Measurements from ENCODE around the gene CCBE1.
A peak's percentile ranks its signal among the peaks of the same experiment; 100 is the strongest.

Gene CCBE1

DNA sequence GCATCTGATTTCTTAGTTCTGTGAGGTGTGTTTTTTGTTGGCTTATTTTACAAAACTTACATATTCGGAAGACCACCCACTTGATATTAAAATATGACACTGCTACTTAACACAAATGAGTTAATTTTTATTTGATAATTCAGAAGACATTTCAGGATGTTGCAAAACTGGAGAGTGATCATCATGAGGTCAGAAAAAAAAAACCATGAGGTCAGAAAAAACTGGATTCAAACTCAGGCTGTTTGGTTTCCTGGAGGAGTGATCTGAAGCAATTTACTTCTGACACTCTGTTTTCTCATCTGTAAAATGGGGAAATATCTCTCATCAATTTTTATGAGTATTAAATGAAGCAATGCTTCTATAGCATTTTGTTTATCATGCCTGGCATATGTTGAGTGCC lies 1.8 kb upstream of the CCBE1 start:
- H3K36me3 ChIP-seq (ENCODE audit: control insufficient read depth, insufficient read depth, low read length) = no peaks in the 10 kb centered on the region
- H3K9ac ChIP-seq (ENCODE audit: low read depth, low read length) = no peak overlapping the region
- H3K27me3 ChIP-seq (ENCODE audit: control insufficient read depth, insufficient read depth, low read length) = peaks cover 53% of the 10 kb centered on the region
- H3K27ac ChIP-seq (ENCODE audit: low read depth, low read length) = no peak overlapping the region
- no peak overlapping the region for H3K4me3 ChIP-seq (ENCODE audit: low read depth, low read length)
- peaks cover 28% of the 10 kb centered on the region for H3K4me1 ChIP-seq (ENCODE audit: control insufficient read depth, insufficient read depth, low read length)
- no peaks in the 10 kb centered on the region for H3K9me3 ChIP-seq (ENCODE audit: control insufficient read depth, insufficient read depth, low read length)

GRCh38 chr18:59696311-59697235 lies 650 bp downstream of the CCBE1 start:
- H3K9ac ChIP-seq (ENCODE audit: low read depth, low read length) = no peak overlapping the region
- peak overlapping the region; percentile 73 for H3K4me3 ChIP-seq (ENCODE audit: low read depth, low read length)
- H3K36me3 ChIP-seq (ENCODE audit: control insufficient read depth, insufficient read depth, low read length) = no peaks in the 10 kb centered on the region
- peaks cover 28% of the 10 kb centered on the region for H3K4me1 ChIP-seq (ENCODE audit: control insufficient read depth, insufficient read depth, low read length)
- no peak overlapping the region for H3K27ac ChIP-seq (ENCODE audit: low read depth, low read length)
- peaks cover 63% of the 10 kb centered on the region for H3K27me3 ChIP-seq (ENCODE audit: control insufficient read depth, insufficient read depth, low read length)
- H3K9me3 ChIP-seq (ENCODE audit: control insufficient read depth, insufficient read depth, low read length) = no peaks in the 10 kb centered on the region

DNA sequence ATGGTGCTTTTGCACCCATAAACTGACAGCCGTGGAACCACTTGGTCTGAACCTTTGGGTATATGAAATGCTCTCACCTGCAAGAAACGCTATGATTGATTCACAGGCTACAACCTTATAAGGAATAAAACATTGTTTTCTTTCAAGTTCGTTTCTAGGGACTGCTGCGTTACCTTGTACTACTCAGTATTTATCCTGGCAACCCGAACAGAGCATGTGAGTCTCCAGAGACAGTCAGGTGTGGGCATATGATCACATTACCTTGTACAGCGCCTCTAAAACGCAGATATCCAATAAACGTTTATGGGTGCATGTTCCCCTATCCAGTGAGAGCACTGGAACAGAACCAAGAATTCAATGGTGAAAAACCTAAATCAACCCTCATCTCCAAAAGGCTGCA lies 1.7 kb downstream of the CCBE1 start:
- H3K9me3 ChIP-seq (ENCODE audit: control insufficient read depth, insufficient read depth, low read length) = no peaks in the 10 kb centered on the region
- H3K4me3 ChIP-seq (ENCODE audit: low read depth, low read length) = no peak overlapping the region
- H3K27ac ChIP-seq (ENCODE audit: low read depth, low read length) = no peak overlapping the region
- no peaks in the 10 kb centered on the region for H3K36me3 ChIP-seq (ENCODE audit: control insufficient read depth, insufficient read depth, low read length)
- H3K27me3 ChIP-seq (ENCODE audit: control insufficient read depth, insufficient read depth, low read length) = peaks cover 72% of the 10 kb centered on the region
- H3K9ac ChIP-seq (ENCODE audit: low read depth, low read length) = no peak overlapping the region
- H3K4me1 ChIP-seq (ENCODE audit: control insufficient read depth, insufficient read depth, low read length) = peaks cover 28% of the 10 kb centered on the region

GRCh38 chr18:59694824-59695223 lies 2.4 kb downstream of the CCBE1 start:
- H3K4me3 ChIP-seq (ENCODE audit: low read depth, low read length) = no peak overlapping the region
- peaks cover 27% of the 10 kb centered on the region for H3K4me1 ChIP-seq (ENCODE audit: control insufficient read depth, insufficient read depth, low read length)
- H3K27me3 ChIP-seq (ENCODE audit: control insufficient read depth, insufficient read depth, low read length) = peaks cover 72% of the 10 kb centered on the region

DNA sequence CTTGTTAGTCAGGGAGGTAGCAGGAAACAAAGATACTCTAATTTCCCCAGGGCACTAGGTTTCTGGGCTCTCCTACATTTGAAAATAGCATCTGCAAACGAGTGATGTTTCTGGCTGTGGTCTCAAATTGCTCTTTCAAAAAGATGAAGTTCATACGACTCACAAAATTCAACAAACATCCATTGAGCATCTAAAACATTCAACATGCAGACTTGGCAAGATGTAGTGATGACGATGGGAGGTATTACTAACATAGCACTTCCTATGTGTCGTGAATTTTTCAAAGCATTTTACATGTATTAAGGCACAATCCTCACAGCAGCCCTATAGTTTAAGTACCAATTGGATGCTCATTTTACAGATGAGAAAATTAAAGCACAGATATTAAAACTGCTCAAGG lies 5.2 kb downstream of the CCBE1 start:
- Histone ChIP-seq H3K27ac (ENCODE audit: low read depth, low read length) (no peak overlapping the region), H3K9me3 (ENCODE audit: control insufficient read depth, insufficient read depth, low read length) (no peaks in the 10 kb centered on the region)

More at GRCh38 chr18:59694824-59695223, 2.4 kb downstream of the CCBE1 start:
- Histone ChIP-seq H3K9me3 (ENCODE audit: control insufficient read depth, insufficient read depth, low read length) (no peaks in the 10 kb centered on the region), H3K9ac (ENCODE audit: low read depth, low read length) (no peak overlapping the region), H3K36me3 (ENCODE audit: control insufficient read depth, insufficient read depth, low read length) (no peaks in the 10 kb centered on the region), H3K27ac (ENCODE audit: low read depth, low read length) (no peak overlapping the region)

GRCh38 chr18:59690996-59691395 lies 6.2 kb downstream of the CCBE1 start:
- Histone ChIP-seq H3K27ac (ENCODE audit: low read depth, low read length) (peak overlapping the region; percentile 82), H3K27me3 (ENCODE audit: control insufficient read depth, insufficient read depth, low read length) (peaks cover 53% of the 10 kb centered on the region), H3K4me1 (ENCODE audit: control insufficient read depth, insufficient read depth, low read length) (peaks cover 33% of the 10 kb centered on the region), H3K9ac (ENCODE audit: low read depth, low read length) (no peak overlapping the region), H3K36me3 (ENCODE audit: control insufficient read depth, insufficient read depth, low read length) (no peaks in the 10 kb centered on the region), H3K9me3 (ENCODE audit: control insufficient read depth, insufficient read depth, low read length) (no peaks in the 10 kb centered on the region), H3K4me3 (ENCODE audit: low read depth, low read length) (no peak overlapping the region)

More for the DNA sequence above, 5.2 kb downstream of the CCBE1 start:
- no peaks in the 10 kb centered on the region for H3K36me3 ChIP-seq (ENCODE audit: control insufficient read depth, insufficient read depth, low read length)
- no peak overlapping the region for H3K9ac ChIP-seq (ENCODE audit: low read depth, low read length)
- H3K4me1 ChIP-seq (ENCODE audit: control insufficient read depth, insufficient read depth, low read length) = peaks cover 35% of the 10 kb centered on the region
- H3K4me3 ChIP-seq (ENCODE audit: low read depth, low read length) = no peak overlapping the region
- peaks cover 60% of the 10 kb centered on the region for H3K27me3 ChIP-seq (ENCODE audit: control insufficient read depth, insufficient read depth, low read length)

DNA sequence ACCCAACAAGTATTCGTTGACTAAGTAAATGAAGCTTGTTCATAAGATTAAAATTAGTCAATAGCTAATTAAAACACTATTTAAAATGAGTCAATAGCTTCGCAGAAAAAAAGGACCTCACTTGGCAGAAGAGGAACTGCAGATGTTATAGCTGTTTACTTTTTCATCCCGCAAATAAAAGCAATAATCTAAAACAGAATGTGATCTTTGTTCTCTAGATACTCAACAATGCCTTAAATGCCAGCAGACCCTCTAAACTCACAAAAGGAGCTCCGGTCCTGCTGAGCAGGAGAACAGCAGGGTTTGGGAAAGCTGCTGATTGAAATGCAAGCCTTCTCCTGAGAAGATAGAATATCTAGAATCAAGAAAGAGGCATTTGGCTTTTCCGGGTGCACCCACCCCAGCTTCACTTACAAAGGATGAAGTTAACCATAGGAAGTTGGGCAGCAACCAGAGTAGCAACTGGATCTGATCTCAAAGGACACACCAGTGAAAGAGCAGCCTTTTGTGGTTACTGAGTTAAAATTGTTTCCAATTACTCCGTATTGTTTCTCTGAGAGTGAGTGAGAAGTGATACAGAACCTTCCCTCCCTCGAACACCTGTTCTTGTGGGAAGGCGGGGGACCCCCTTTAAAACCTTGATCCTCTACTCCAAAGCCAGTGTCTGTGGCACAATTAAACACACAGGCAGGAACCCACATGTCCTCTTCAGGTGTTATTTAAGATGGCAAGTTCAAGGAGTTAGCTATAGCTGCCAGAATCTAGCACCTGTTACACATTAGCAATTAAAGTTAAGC lies 6.8 kb downstream of the CCBE1 start:
- peaks cover 36% of the 10 kb centered on the region for H3K4me1 ChIP-seq (ENCODE audit: control insufficient read depth, insufficient read depth, low read length)
- H3K36me3 ChIP-seq (ENCODE audit: control insufficient read depth, insufficient read depth, low read length) = no peaks in the 10 kb centered on the region
- no peak overlapping the region for H3K9ac ChIP-seq (ENCODE audit: low read depth, low read length)
- peaks cover 47% of the 10 kb centered on the region for H3K27me3 ChIP-seq (ENCODE audit: control insufficient read depth, insufficient read depth, low read length)
- no peaks in the 10 kb centered on the region for H3K9me3 ChIP-seq (ENCODE audit: control insufficient read depth, insufficient read depth, low read length)
- peak overlapping the region; percentile 83 for H3K27ac ChIP-seq (ENCODE audit: low read depth, low read length)
- H3K4me3 ChIP-seq (ENCODE audit: low read depth, low read length) = no peak overlapping the region

- Histone ChIP-seq H3K4me1 (ENCODE audit: control insufficient read depth, insufficient read depth, low read length) (peaks cover 39% of the 10 kb centered on the region), H3K27ac (ENCODE audit: low read depth, low read length) (peak overlapping the region; percentile 83), H3K36me3 (ENCODE audit: control insufficient read depth, insufficient read depth, low read length) (no peaks in the 10 kb centered on the region), H3K9ac (ENCODE audit: low read depth, low read length) (no peak overlapping the region), H3K9me3 (ENCODE audit: control insufficient read depth, insufficient read depth, low read length) (no peaks in the 10 kb centered on the region), H3K4me3 (ENCODE audit: low read depth, low read length) (no peak overlapping the region), H3K27me3 (ENCODE audit: control insufficient read depth, insufficient read depth, low read length) (peaks cover 41% of the 10 kb centered on the region)
Measured at GRCh38 chr18:59689756-59690155, 7.5 kb downstream of the CCBE1 start.

GRCh38 chr18:59686260-59686659 lies 11.0 kb downstream of the CCBE1 start:
- Histone ChIP-seq H3K9me3 (ENCODE audit: control insufficient read depth, insufficient read depth, low read length) (no peaks in the 10 kb centered on the region), H3K36me3 (ENCODE audit: control insufficient read depth, insufficient read depth, low read length) (no peaks in the 10 kb centered on the region), H3K27me3 (ENCODE audit: control insufficient read depth, insufficient read depth, low read length) (peaks cover 22% of the 10 kb centered on the region), H3K9ac (ENCODE audit: low read depth, low read length) (no peak overlapping the region), H3K4me3 (ENCODE audit: low read depth, low read length) (no peak overlapping the region), H3K4me1 (ENCODE audit: control insufficient read depth, insufficient read depth, low read length) (peaks cover 50% of the 10 kb centered on the region), H3K27ac (ENCODE audit: low read depth, low read length) (no peak overlapping the region)

GRCh38 chr18:59685501-59685900 lies 11.7 kb downstream of the CCBE1 start:
- H3K4me1 ChIP-seq (ENCODE audit: control insufficient read depth, insufficient read depth, low read length) = peaks cover 49% of the 10 kb centered on the region
- H3K9me3 ChIP-seq (ENCODE audit: control insufficient read depth, insufficient read depth, low read length) = no peaks in the 10 kb centered on the region
- peaks cover 15% of the 10 kb centered on the region; the same call in 1 of the 2 replicates for H3K27me3 ChIP-seq (ENCODE audit: control insufficient read depth, insufficient read depth, low read length)
- H3K9ac ChIP-seq (ENCODE audit: low read depth, low read length) = no peak overlapping the region
- H3K4me3 ChIP-seq (ENCODE audit: low read depth, low read length) = no peak overlapping the region
- H3K36me3 ChIP-seq (ENCODE audit: control insufficient read depth, insufficient read depth, low read length) = no peaks in the 10 kb centered on the region
- no peak overlapping the region for H3K27ac ChIP-seq (ENCODE audit: low read depth, low read length)

DNA sequence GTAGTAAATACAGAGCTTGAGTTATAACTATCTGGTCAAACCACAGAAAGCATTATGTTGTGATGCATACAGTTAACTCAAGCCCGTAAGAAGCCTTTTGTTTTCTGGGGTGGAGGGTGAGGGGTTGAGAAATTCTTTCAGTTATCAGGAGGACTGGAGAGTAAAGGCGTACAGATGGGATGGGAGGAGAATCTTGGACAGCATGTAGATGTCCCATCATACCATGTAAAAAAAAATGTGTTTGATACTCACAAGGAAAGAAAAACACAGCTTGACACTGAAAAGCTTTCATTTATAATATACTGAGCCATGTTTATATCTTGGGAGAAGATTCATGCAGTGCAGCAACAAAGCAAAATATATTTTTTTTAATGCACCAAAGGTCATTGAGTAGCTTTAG lies 12.4 kb downstream of the CCBE1 start:
- H3K9ac ChIP-seq (ENCODE audit: low read depth, low read length) = no peak overlapping the region
- peaks cover 44% of the 10 kb centered on the region for H3K4me1 ChIP-seq (ENCODE audit: control insufficient read depth, insufficient read depth, low read length)
- H3K36me3 ChIP-seq (ENCODE audit: control insufficient read depth, insufficient read depth, low read length) = no peaks in the 10 kb centered on the region
- no peak overlapping the region for H3K27ac ChIP-seq (ENCODE audit: low read depth, low read length)
- H3K27me3 ChIP-seq (ENCODE audit: control insufficient read depth, insufficient read depth, low read length) = peaks cover 15% of the 10 kb centered on the region; the same call in 1 of the 2 replicates
- H3K9me3 ChIP-seq (ENCODE audit: control insufficient read depth, insufficient read depth, low read length) = no peaks in the 10 kb centered on the region
- no peak overlapping the region for H3K4me3 ChIP-seq (ENCODE audit: low read depth, low read length)
